ENCODE measurements around the gene CTCF. TPM values are rescaled to one million over a fixed set of nuclear protein-coding genes. Genes with fewer than 3 reads are reported as not detected.
A peak's percentile ranks its signal among the peaks of the same experiment; 100 is the strongest.

The CTCF gene
- polyA plus RNA-seq, 1 donor: 43.9 TPM

DNA sequence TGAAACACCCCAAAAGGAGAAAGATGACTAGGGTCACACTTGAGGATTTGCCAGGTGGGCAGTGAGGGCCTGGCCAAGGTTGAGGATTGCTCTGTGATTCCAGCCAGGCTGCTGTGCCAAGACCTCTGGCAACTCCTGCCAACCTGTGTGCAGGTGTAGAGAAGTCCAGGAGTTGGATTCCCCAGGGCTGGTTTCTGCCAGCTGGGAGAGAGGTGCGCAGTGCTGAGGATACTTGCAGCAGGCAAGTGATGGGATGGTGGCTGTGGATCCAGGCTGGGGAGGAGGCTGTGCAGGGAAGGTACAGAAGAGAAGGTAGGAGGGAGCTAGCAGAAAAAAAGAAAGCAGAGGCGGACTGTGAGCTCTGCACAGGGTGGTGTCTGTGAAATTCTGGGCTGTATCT is 27.1 kb upstream of the CTCF start:
- no peak for DNase-seq

DNA sequence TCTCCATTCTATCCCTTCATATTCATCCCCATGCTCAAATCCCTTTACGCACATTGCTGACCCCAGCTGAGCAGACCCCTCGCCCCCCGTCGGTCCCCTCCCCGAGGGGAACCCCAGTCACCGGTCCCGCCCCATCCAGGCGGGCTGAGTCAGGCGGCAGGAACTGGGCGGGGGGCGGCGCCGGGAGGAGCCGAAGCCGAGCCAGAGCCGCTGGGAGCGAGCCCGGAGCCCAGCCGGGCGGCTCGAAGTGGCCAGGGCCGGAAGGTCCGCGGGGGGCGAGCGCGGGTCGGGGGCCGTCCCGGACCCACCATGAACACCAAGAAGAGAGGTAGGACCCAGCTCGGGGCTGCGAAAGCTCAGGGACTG is 25.1 kb upstream of the CTCF start:
- peak; percentile 75 for DNase-seq

GRCh38 chr16:67537636-67538591 is 24.4 kb upstream of the CTCF start:
- peak; percentile 70 for DNase-seq

- DNase-seq: no peak
These were observed 23.6 kb upstream of the CTCF start for GRCh38 chr16:67538666-67539101.

GRCh38 chr16:67539271-67539670 is 23.1 kb upstream of the CTCF start:
- DNase-seq: no peak

DNA sequence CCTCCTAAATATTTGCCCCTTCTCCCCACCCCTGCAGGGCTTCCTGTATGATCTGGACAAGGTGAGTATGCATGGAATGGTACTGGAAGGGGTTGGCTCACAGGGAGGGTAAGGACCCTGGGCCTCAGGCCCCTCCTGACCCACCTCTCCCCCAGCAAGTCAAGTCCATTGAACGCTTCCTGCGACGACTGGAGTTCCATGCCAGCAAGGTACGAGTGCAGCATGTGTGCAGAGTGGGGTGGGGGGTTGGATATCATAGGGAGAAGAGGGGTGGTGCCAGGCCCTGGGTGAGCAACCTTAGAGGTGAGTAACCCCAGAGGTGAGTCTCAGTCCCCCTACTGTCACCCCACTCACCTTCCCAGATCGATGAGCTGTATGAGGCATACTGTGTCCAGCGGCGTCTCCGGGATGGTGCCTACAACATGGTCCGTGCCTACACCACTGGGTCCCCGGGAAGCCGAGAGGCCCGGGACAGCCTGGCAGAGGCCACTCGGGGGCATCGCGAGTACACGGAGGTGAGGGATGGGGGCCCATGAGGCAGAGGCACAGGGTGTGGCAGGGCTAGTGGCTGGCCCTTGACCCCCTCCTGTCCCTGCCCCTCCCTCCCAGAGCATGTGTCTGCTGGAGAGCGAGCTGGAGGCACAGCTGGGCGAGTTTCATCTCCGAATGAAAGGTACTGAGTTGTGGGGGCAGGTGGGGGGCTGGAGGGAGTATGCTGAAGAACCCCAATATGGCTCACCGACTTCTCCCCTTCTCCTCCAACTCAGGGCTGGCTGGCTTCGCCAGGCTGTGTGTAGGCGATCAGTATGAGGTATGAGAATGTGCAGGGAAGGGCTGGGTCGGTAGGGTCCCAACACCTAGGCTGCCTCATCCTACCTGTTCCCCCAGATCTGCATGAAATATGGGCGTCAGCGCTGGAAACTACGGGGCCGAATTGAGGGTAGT is 22.4 kb upstream of the CTCF start:
- no peak for DNase-seq

DNA sequence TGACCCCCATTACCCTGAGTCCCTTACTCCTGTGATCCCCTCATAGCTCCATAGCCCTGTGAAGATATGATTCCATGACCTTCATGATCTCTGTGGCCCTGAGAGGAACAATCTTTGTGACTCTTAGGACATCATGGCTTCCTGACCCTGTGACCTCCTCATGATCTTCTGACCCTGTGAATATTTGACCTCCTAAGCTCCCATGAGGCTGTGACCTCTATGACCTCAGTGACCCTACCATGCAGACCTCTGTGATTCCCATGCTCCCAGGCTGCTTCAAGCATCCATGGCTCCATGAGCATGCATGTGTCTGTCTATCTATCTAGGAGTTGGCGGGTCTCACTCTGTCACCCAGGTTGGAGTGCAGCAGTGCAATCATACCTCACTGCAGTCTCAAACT is 21.6 kb upstream of the CTCF start:
- DNase-seq: no peak

GRCh38 chr16:67541391-67542263 is 20.7 kb upstream of the CTCF start:
- no peak for DNase-seq

DNA sequence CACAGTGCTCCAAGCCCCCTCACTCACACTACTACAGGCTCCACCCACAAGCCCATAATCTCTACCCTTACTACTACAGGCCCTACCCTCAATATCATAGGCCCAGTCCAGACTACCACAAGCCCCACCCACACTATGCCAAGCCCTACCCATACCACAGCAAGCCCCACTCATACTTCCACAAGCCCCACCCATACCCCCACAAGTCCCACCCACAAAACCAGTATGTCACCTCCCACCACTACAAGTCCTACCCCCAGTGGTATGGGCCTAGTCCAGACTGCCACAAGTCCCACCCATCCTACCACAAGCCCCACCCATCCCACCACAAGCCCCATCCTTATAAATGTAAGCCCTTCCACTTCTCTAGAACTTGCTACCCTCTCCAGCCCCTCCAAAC is 19.9 kb upstream of the CTCF start:
- DNase-seq: no peak

DNA sequence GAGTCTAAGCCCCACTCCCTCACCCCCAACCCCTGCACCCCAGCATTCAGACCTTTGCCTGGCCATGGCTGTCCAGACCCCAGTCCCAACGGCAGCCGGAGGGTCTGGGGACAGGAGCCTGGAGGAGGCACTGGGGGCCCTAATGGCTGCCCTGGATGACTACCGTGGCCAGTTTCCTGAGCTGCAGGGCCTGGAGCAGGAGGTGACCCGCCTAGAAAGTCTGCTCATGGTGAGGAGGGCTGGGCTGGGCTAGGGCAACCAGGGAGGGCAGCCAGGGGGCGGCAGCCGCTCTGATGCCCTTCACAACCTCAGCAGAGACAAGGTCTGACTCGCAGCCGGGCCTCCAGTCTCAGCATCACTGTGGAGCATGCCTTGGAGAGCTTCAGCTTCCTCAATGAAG is 19.3 kb upstream of the CTCF start:
- no peak for DNase-seq

- no peak for DNase-seq
These were observed 18.7 kb upstream of the CTCF start for GRCh38 chr16:67543582-67543981.

DNA sequence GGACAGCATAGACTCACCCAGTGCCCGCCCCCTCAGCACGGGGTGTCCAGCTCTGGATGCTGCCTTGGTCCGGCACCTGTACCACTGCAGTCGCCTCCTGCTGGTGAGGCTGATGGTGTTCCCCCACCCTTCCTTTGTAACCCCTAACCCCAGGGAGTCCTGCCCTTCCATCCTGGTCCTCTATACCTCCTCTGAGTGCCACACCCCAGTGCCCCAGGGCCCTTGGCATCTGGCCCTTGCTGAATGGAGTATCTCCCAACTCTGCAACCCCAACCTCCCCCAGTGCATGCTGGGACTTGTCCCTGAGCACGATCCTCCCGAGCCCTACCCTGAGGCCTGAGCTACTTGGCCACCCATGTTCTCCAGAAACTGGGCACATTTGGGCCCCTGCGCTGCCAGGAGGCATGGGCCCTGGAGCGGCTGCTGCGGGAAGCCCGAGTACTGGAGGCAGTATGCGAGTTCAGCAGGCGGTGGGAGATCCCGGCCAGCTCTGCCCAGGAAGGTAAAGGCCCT is 17.9 kb upstream of the CTCF start:
- no peak for DNase-seq

- no peak for DNase-seq
These were observed 17.3 kb upstream of the CTCF start for GRCh38 chr16:67544844-67545664.

DNA sequence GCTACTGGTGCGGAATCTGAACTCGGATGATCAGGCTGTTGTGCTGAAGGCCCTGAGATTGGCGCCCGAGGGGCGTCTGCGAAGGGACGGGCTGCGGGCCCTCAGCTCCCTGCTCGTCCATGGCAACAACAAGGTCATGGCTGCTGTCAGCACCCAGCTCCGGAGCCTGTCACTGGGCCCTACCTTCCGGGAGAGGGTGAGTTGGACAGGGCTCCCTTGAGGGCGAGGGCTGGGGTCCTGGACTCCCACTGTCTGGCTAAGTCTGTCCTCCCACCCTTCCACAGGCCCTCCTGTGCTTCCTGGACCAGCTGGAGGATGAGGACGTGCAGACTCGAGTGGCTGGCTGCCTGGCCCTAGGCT is 16.7 kb upstream of the CTCF start:
- DNase-seq: no peak

DNA sequence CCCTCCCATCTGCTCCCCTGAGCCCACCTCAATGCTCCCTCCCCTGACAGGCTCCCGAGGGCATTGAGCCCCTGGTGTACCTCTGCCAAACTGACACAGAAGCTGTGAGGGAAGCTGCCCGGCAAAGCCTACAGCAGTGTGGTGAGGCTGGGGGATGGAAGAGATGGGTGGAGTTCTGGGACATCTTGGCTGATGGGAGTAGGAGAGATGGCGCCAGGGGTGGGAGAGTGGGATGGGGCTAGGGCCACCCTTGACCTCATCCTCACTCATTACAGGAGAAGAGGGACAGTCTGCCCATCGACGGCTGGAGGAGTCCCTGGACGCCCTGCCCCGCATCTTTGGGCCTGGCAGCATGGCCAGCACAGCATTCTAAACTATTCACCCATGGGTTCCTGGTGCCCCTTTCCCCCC is 16.2 kb upstream of the CTCF start:
- no peak for DNase-seq

DNA sequence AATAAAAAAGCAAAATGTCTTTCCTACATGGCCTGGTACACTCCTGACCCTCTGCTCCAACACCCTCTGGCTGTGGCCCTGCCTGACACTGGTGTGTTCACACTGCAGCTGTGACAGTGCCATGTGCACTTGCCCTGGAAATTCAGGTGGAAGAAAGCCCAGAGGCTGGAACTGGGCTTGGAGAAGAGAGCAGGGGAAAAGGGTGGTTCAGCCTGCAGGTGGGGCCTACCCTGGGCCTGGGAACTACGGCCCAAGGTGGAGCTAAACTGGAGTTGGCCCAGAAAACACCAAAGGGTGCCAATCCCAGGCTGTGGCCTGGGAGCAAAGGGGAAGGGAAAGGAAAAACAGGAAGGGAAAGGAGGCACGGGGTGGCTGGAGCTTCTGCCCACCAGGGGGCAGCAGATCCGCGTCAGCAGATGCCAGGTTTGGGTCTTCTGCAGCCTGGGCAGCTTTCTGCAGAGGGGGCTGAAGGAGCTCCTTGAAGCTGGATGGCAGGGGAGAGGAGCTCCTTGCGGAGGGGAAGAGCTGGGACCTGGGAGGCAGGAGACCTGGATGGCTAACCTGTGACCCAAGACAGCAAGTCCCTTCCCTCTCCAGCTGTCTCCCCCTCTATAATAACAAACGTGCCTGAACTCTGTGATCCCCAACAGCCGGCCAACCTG is 15.4 kb upstream of the CTCF start:
- peak; percentile 63 for DNase-seq

DNA sequence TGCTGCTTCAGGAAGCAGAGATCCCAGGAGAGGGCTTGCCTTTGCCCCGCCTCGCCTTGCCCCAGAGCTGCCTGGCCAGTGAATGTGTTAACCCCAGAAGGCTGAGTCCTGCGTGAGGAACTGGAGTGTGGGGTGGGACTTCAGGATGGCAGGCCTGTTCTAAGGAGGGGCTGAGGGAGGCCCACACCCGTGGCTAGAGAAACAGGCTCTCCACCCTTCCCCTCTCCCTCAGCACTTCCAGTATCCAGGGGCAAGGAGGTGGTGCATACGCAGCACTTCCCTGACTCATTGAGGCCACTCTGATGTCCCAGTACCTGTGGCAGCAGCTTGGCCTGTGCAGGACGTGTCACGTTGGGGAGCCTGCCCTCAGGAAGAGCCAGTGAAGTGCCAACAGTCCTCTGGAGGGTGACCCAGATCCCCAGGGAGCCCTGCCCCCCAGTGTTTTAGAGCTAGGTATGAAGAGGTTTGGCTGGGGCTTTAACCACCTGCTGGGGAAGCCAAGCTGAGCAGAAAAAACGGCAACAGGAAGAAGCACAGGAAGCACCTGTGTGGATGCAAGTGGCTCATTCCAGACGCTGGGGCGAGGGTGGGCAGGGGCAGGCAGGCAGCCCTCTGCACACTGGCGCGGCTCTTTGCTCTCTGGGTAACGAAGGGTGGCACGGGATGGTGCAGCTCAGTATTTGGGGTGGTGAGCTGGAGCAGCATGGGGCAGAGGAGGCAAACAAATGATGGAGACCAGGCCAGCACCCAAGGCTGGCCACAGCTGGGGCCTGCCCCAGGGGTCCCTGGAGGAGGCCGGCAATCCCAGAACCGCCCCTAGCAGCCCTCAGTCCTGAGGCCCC is 14.7 kb upstream of the CTCF start:
- no peak for DNase-seq

GRCh38 chr16:67548265-67549126 is 13.8 kb upstream of the CTCF start:
- no peak for DNase-seq

GRCh38 chr16:67549240-67549639 is 13.1 kb upstream of the CTCF start:
- no peak for DNase-seq

Measured in hindlimb muscle (tissue), 1 donor.